HCT116 (cell line): ENCODE results near the gene UVSSA. TPM values are rescaled to one million over a fixed set of nuclear protein-coding genes. Genes with fewer than 3 reads are reported as not detected.

Experiments used
- ATAC-seq: fragments of 200-7000 bp; cut with Tn5 transposase; 2 replicates; pipeline ENCODE4 v1.9.1; 2020; ENCODE audit warnings: mild to moderate bottlenecking, moderate library complexity
- BruUV-seq: library from RNA; stranded (reverse); fragments of 400-500 nt; replicated peaks from 2 replicates; lab custom pipeline; 2021; lab: Mats Ljungman, UMichigan
- CTCF ChIA-PET: fragments of 300-600 bp; sonication (Branson Sonifier 250); formaldehyde crosslinking; loops from one replicate; lab custom pipeline; 2021; ENCODE audit warnings: antibody characterized with exemption; lab: Charles Lee
- POLR2A ChIA-PET: fragments of 300-600, 350-600 bp; sonication (Branson Sonifier 250); formaldehyde crosslinking; loops from one replicate; lab custom pipeline; 2021; ENCODE audit warnings: antibody characterized with exemption; lab: Charles Lee
- RAD21 ChIA-PET, 2 experiments: fragments of 300-600 bp; sonication (Branson Sonifier 250); formaldehyde crosslinking; loops; one replicate each; lab custom pipeline; 2023; ENCODE audit warnings: low total read pairs in 2 of 2; ENCODE audit not compliant: uncharacterized antibody in 2 of 2, unreplicated experiment in 2 of 2, low non-redundant PET in 1 of 2; lab: Charles Lee
- DNase-seq: peaks from one replicate; pipeline ENCODE4 v3.0.0-alpha.2; 2010; ENCODE audit warnings: low read depth, low spot score
- H2AFZ ChIP-seq: fragments of 200-600 bp; shearing (Covaris generic), sonication (generic); 2 replicates; pipeline ENCODE4 v1.6.1; 2017; ENCODE audit warnings: low read depth, mixed run types, mixed read lengths, antibody characterized with exemption, low read length; ENCODE audit not compliant: poor library complexity, severe bottlenecking
- H3K27ac ChIP-seq: 2 replicates; pipeline ENCODE4 v1.5.1; 2012; ENCODE audit warnings: low read depth, low read length
- H3K27me3 ChIP-seq: fragments of 200-600 bp; sonication (generic); 2 replicates; pipeline ENCODE4 v1.6.1; 2016; ENCODE audit warnings: mixed run types, low read length, mixed read lengths; ENCODE audit not compliant: insufficient read depth
- H3K36me3 ChIP-seq, 2 experiments: fragments of 200-500 bp in 1 of 2; fragments of 200-600 bp in 1 of 2; sonication (Bioruptor generic) in 1 of 2; sonication (generic) in 1 of 2; 2 replicates each; pipeline versions ENCODE4 v1.5.1 to v1.6.1; 2014 to 2016; ENCODE audit warnings: low read length in 2 of 2, inconsistent platforms in 1 of 2, mixed read lengths in 1 of 2, mixed run types in 1 of 2; ENCODE audit not compliant: insufficient read depth in 2 of 2, control insufficient read depth in 1 of 2
- H3K4me1 ChIP-seq, 2 experiments: fragments of 200-600 bp in 1 of 2; sonication (generic) in 1 of 2; 2 replicates each; pipeline versions ENCODE4 v1.5.1 to v1.6.1; 2012 to 2017; ENCODE audit warnings: low read length in 2 of 2, inconsistent platforms in 1 of 2, mild to moderate bottlenecking in 1 of 2, mixed read lengths in 1 of 2, mixed run types in 1 of 2, moderate library complexity in 1 of 2; ENCODE audit not compliant: insufficient read depth in 2 of 2, control insufficient read depth in 1 of 2
- H3K4me2 ChIP-seq: fragments of 200-600 bp; sonication (generic); 2 replicates; pipeline ENCODE4 v1.6.1; 2017; ENCODE audit warnings: mixed run types, low read length, mixed read lengths
- H3K4me3 ChIP-seq, 2 experiments: fragments of 200-600 bp in 1 of 2; sonication (generic) in 1 of 2; replicated peaks in 1 of 2; 2 replicates each; pipeline ENCODE4 v1.5.1; 2011 to 2016; ENCODE audit warnings: low read length in 2 of 2, control low read depth in 1 of 2, low read depth in 1 of 2, mild to moderate bottlenecking in 1 of 2, mixed read lengths in 1 of 2, mixed run types in 1 of 2
- H3K79me2 ChIP-seq: fragments of 200-600 bp; sonication (generic); 2 replicates; pipeline ENCODE4 v1.6.1; 2017; ENCODE audit warnings: mild to moderate bottlenecking, mixed run types, low read length, moderate library complexity, mixed read lengths; ENCODE audit not compliant: insufficient read depth
- H3K9ac ChIP-seq: fragments of 200-600 bp; sonication (generic); 2 replicates; pipeline ENCODE4 v1.6.1; 2016; ENCODE audit warnings: low read length, mixed read lengths
- H3K9me2 ChIP-seq: fragments of 200-600 bp; sonication (generic), shearing (Covaris generic); 2 replicates; pipeline ENCODE4 v1.6.1; 2017; ENCODE audit warnings: mixed run types, mild to moderate bottlenecking, moderate library complexity; ENCODE audit not compliant: insufficient read depth
- H3K9me3 ChIP-seq, 2 experiments: fragments of 200-500 bp in 1 of 2; fragments of 200-600 bp in 1 of 2; sonication (Bioruptor generic) in 1 of 2; sonication (generic) in 1 of 2; 2 replicates each; pipeline ENCODE4 v1.6.1; 2014 to 2017; ENCODE audit warnings: low read length in 2 of 2, mixed read lengths in 2 of 2, inconsistent platforms in 1 of 2, low read depth in 1 of 2, mild to moderate bottlenecking in 1 of 2, mixed run types in 1 of 2, moderate library complexity in 1 of 2; ENCODE audit not compliant: control insufficient read depth in 1 of 2, insufficient read depth in 1 of 2
- H4K20me1 ChIP-seq: fragments of 200-600 bp; sonication (generic), shearing (Covaris generic); 2 replicates; pipeline ENCODE4 v1.6.1; 2017; ENCODE audit warnings: mixed run types, mild to moderate bottlenecking, moderate library complexity; ENCODE audit not compliant: insufficient read depth
- CBX3 ChIP-seq: IDR thresholded peaks from 2 replicates; pipeline ENCODE4 v1.6.1; 2012; ENCODE audit warnings: low read depth
- CEBPB ChIP-seq: IDR thresholded peaks from 2 replicates; pipeline ENCODE4 v1.6.1; 2012; ENCODE audit warnings: low read depth
- EGR1 ChIP-seq: IDR thresholded peaks from 2 replicates; pipeline ENCODE4 v1.6.1; 2012; ENCODE audit warnings: low read depth
- ELF1 ChIP-seq: IDR thresholded peaks from 2 replicates; pipeline ENCODE4 v1.6.1; 2012; ENCODE audit warnings: low read depth, borderline replicate concordance
- EZH2phosphoT487 ChIP-seq: fragments of 200-600 bp; IDR thresholded peaks from 2 replicates; pipeline ENCODE4 v1.6.1; 2018; ENCODE audit warnings: antibody characterized with exemption, borderline replicate concordance
- JUND ChIP-seq: IDR thresholded peaks from 2 replicates; pipeline ENCODE4 v1.6.1; 2012
- POLR2A ChIP-seq: IDR thresholded peaks from 2 replicates; pipeline ENCODE4 v1.7.0; 2011; ENCODE audit warnings: borderline replicate concordance; ENCODE audit not compliant: insufficient read depth, insufficient read length; ENCODE audit errors: extremely low read depth
- POLR2AphosphoS5 ChIP-seq: IDR thresholded peaks from 2 replicates; pipeline ENCODE4 v1.6.1; 2011; ENCODE audit warnings: mild to moderate bottlenecking, low read depth, low read length, moderate library complexity
- RAD21 ChIP-seq: IDR thresholded peaks from 2 replicates; pipeline ENCODE4 v1.6.1; 2012; ENCODE audit warnings: low read depth, mild to moderate bottlenecking
- REST ChIP-seq: IDR thresholded peaks from 2 replicates; pipeline ENCODE4 v1.6.1; 2012; ENCODE audit warnings: low read depth
- SIN3A ChIP-seq: IDR thresholded peaks from 2 replicates; pipeline ENCODE4 v1.6.1; 2012; ENCODE audit warnings: low read depth
- SP1 ChIP-seq: IDR thresholded peaks from 2 replicates; pipeline ENCODE4 v1.6.1; 2012; ENCODE audit warnings: low read depth
- SRF ChIP-seq: IDR thresholded peaks from 2 replicates; pipeline ENCODE4 v1.6.1; 2012; ENCODE audit warnings: low read depth
- YY1 ChIP-seq: IDR thresholded peaks from 2 replicates; pipeline ENCODE4 v1.6.1; 2011; ENCODE audit warnings: low read length, low read depth, moderate library complexity, mild to moderate bottlenecking; ENCODE audit not compliant: insufficient replicate concordance; ENCODE audit errors: extremely low read depth
- ZFX ChIP-seq: fragments of 450-650 bp; IDR thresholded peaks from 2 replicates; pipeline ENCODE4 v1.6.1; 2017
- intact Hi-C: fragments of 100-400 bp; cut with micrococcal nuclease; formaldehyde crosslinking; loops from 2 replicates; pipeline ENCODE4 v1.10.0; 2022
- total RNA-seq: library from RNA; stranded (reverse); gene quantifications from one replicate; pipeline ENCODE4 v1.2.1, GENCODE V29; 2021; ENCODE audit not compliant: unreplicated experiment
- TF ChIP-seq, protein P1 (sequence below), 3 experiments: fragments of 200-600 bp in 1 of 3; sonication (generic) in 1 of 3; IDR thresholded peaks in 2 of 3; conservative IDR thresholded peaks in 1 of 3; 2 replicates each; pipeline ENCODE4 v1.5.1; 2012 to 2017; ENCODE audit warnings: low read depth in 2 of 3, low read length in 2 of 3, antibody characterized with exemption in 1 of 3, borderline replicate concordance in 1 of 3, control low read depth in 1 of 3, mild to moderate bottlenecking in 1 of 3, mixed read lengths in 1 of 3, mixed run types in 1 of 3, moderate library complexity in 1 of 3; ENCODE audit not compliant: insufficient read depth in 1 of 3

Gene UVSSA
- total RNA-seq, 1 experiment from 2014 or later, result 30.5 TPM

DNA sequence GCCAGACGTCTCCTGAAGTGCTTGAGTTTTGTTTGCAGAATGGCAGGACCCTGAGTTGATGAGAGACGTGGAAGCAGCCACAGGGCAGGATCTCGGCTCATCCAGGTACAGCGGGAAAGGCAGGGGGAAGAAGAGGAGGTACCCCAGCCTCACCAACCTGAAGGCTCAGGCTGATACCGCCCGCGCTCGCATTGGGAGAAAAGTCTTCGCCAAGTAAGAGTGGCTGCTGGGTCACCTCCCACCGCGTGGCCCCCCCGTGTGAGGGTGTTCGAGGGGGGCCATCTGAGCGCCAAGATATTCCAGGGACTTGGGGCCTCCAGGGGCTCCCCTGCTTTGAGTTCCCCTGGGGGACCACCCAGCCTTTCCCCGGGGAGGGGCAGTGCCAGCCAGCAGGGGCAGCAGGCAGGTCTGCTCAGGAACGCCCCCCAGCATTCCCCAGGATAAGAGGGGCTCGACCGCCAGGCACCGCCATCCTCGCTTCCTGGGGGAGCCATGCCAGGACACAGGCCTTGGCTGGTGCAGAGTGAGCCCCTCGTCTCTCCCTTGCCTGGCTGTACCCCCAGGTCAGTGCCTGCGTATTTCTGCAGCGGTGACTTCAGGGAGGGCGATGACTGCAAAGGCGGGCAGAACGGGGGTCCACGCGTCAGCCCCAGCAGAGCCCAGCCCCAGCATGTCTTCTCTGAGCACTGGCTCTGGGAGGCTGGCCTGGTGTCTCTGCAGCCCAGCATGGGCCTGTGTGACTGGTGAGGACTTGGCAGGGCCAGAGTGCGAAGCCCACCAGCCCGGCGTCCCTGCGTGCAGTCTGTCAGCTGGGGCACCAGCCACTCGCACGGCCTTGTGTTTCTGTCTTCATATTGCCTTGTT, 37.0 kb downstream of the UVSSA start:
- POLR2A ChIA-PET, result no interaction called here
- RAD21 ChIA-PET, result no interaction called here
- Histone ChIP-seq H3K36me3 (peaks cover 2 to 4% of the 10 kb centered on the region in 2 experiments; a peak in 1 of 4 replicates), H3K9me3 (peaks cover 0 to 9% of the 10 kb centered on the region in 2 experiments; a peak in 1 of 4 replicates), H3K9ac (no peak overlapping the region), H3K79me2 (no peaks in the 10 kb centered on the region), H3K4me1 (no peaks in the 10 kb centered on the region)
- CTCF ChIA-PET, result no interaction called here
- DNase-seq (no peak), ATAC-seq (no peak)
- intact Hi-C loops, result no loop called here
- TF ChIP-seq EGR1 (no peak), YY1 (no peak), ELF1 (no peak), JUND (no peak), CBX3 (no peak), ZFX (no peak), POLR2AphosphoS5 (no peak), REST (no peak), SRF (no peak), EZH2phosphoT487 (no peak), RAD21 (no peak), SIN3A (no peak), POLR2A (no peak), CEBPB (no peak), SP1 (no peak)
- TF ChIP-seq, protein P1, sequence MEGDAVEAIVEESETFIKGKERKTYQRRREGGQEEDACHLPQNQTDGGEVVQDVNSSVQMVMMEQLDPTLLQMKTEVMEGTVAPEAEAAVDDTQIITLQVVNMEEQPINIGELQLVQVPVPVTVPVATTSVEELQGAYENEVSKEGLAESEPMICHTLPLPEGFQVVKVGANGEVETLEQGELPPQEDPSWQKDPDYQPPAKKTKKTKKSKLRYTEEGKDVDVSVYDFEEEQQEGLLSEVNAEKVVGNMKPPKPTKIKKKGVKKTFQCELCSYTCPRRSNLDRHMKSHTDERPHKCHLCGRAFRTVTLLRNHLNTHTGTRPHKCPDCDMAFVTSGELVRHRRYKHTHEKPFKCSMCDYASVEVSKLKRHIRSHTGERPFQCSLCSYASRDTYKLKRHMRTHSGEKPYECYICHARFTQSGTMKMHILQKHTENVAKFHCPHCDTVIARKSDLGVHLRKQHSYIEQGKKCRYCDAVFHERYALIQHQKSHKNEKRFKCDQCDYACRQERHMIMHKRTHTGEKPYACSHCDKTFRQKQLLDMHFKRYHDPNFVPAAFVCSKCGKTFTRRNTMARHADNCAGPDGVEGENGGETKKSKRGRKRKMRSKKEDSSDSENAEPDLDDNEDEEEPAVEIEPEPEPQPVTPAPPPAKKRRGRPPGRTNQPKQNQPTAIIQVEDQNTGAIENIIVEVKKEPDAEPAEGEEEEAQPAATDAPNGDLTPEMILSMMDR (IDR thresholded peaks at IDR 0.05 in 2 of 3, conservative IDR thresholded peaks at IDR 0.05 in 1 of 3; ENCODE audit: borderline replicate concordance in 1 of 3, insufficient read depth in 1 of 3, low read depth in 2 of 3, low read length in 2 of 3), result no peak
- TF ChIP-seq, all 23 proteins: peak for 0
- no peak overlapping the region for H3K4me3 ChIP-seq
- no peaks in the 10 kb centered on the region for H3K27me3 ChIP-seq
- BruUV-seq, result no TSS peak
- H3K4me2 ChIP-seq, result no peak overlapping the region
- no peaks in the 10 kb centered on the region for H4K20me1 ChIP-seq
- no peaks in the 10 kb centered on the region for H3K9me2 ChIP-seq
- no peak overlapping the region for H3K27ac ChIP-seq
- no peak overlapping the region for H2AFZ ChIP-seq
